MCF 10A (cell line): ENCODE measurements around the gene SLC45A1. TPM values are rescaled to one million over a fixed set of nuclear protein-coding genes. Genes with fewer than 3 reads are reported as not detected.

ENCODE experiments used
- BruUV-seq: library from RNA; stranded (reverse); fragments of 400-500 nt; replicated peaks from 2 replicates; lab custom pipeline; 2021; lab: Mats Ljungman, UMichigan
- CTCF ChIA-PET: fragments of 300-600 bp; sonication (Branson Sonifier 250); formaldehyde crosslinking; extraction: SDS; loops from one replicate; lab custom pipeline; 2021; ENCODE audit warnings: antibody characterized with exemption, inconsistent platforms; lab: Yijun Ruan, JAX
- POLR2A ChIA-PET: fragments of 300-600, 350-650 bp; sonication (Branson Sonifier 250); formaldehyde crosslinking; extraction: SDS; loops from one replicate; lab custom pipeline; 2020; ENCODE audit warnings: antibody characterized with exemption, inconsistent platforms; lab: Yijun Ruan, JAX
- DNase-seq: peaks from one replicate; pipeline ENCODE4 v3.0.0-alpha.2; 2018; ENCODE audit not compliant: unreplicated experiment
- H3K27ac Mint-ChIP-seq: one replicate; pipeline ENCODE4 v1.8.0; 2022; ENCODE audit warnings: mild to moderate bottlenecking, low read depth, mixed read lengths; ENCODE audit not compliant: unreplicated experiment
- H3K27me3 Mint-ChIP-seq: one replicate; pipeline ENCODE4 v1.8.0; 2022; ENCODE audit warnings: mixed read lengths; ENCODE audit not compliant: insufficient read depth, unreplicated experiment
- H3K36me3 Mint-ChIP-seq: one replicate; pipeline ENCODE4 v1.8.0; 2022; ENCODE audit warnings: mild to moderate bottlenecking, moderate library complexity, mixed read lengths; ENCODE audit not compliant: insufficient read depth, unreplicated experiment
- H3K4me1 Mint-ChIP-seq: one replicate; pipeline ENCODE4 v1.8.0; 2022; ENCODE audit warnings: mixed read lengths; ENCODE audit not compliant: insufficient read depth, unreplicated experiment
- H3K4me3 Mint-ChIP-seq: one replicate; pipeline ENCODE4 v1.8.0; 2022; ENCODE audit warnings: mild to moderate bottlenecking, moderate library complexity, mixed read lengths; ENCODE audit not compliant: unreplicated experiment
- H3K9me3 Mint-ChIP-seq: one replicate; pipeline ENCODE4 v1.8.0; 2022; ENCODE audit warnings: mixed read lengths; ENCODE audit not compliant: unreplicated experiment
- intact Hi-C: fragments of 100-400 bp; cut with micrococcal nuclease; formaldehyde crosslinking; loops from 2 replicates; pipeline ENCODE4 v1.14.1; 2022
- total RNA-seq: library from RNA; stranded (reverse); gene quantifications from 2 replicates; pipeline ENCODE4 v1.2.3, GENCODE V29; 2022
- TF ChIP-seq, protein P1 (sequence below): fragments of 200-600 bp; IDR thresholded peaks from one replicate; pipeline ENCODE4 v1.8.0; 2022; ENCODE audit warnings: antibody characterized with exemption, mild to moderate bottlenecking; ENCODE audit not compliant: unreplicated experiment

The SLC45A1 gene
- total RNA-seq, 1 experiment from 2014 or later, result 0.30 TPM

DNA sequence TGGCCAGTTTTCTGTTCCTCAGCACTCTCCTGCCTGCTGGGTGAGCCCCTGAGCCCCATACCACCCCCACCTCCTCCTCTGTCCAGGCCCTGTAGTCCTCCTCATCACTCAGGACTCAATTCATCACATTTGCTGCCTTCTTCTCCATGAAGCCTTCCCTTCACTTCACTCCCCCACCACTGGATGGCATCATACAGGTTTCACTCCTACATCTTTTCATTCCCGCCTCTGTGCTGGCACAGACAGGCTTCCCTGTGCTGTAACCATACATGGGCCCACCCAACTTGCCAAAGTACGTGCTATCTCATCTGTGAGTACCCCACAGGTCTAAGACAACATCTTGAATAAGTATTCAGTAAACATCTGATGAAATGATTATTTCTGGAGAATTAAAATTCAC, 56.9 kb downstream of the SLC45A1 start:
- H3K27me3 Mint-ChIP-seq, result no peaks in the 10 kb centered on the region
- H3K4me1 Mint-ChIP-seq, result peaks cover 17% of the 10 kb centered on the region
- H3K4me3 Mint-ChIP-seq, result no peak overlapping the region
- CTCF ChIA-PET, result interaction anchor here (1.4 kb wide), 1 partner anchor 12 kb away, joined by 4 read pairs; no protein-coding TSS in a partner anchor
- BruUV-seq, result no TSS peak
- intact Hi-C loops, result loop anchor here (1.0 kb wide), 1 partner anchor 351 kb away; no protein-coding TSS in a partner anchor
- peaks cover 15% of the 10 kb centered on the region for H3K36me3 Mint-ChIP-seq
- TF ChIP-seq, protein P1, sequence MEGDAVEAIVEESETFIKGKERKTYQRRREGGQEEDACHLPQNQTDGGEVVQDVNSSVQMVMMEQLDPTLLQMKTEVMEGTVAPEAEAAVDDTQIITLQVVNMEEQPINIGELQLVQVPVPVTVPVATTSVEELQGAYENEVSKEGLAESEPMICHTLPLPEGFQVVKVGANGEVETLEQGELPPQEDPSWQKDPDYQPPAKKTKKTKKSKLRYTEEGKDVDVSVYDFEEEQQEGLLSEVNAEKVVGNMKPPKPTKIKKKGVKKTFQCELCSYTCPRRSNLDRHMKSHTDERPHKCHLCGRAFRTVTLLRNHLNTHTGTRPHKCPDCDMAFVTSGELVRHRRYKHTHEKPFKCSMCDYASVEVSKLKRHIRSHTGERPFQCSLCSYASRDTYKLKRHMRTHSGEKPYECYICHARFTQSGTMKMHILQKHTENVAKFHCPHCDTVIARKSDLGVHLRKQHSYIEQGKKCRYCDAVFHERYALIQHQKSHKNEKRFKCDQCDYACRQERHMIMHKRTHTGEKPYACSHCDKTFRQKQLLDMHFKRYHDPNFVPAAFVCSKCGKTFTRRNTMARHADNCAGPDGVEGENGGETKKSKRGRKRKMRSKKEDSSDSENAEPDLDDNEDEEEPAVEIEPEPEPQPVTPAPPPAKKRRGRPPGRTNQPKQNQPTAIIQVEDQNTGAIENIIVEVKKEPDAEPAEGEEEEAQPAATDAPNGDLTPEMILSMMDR, result peak; percentile 31
- DNase-seq, result peak; percentile 61
- H3K27ac Mint-ChIP-seq, result no peak overlapping the region
- H3K9me3 Mint-ChIP-seq, result no peaks in the 10 kb centered on the region
- POLR2A ChIA-PET, result no interaction called here

DNA sequence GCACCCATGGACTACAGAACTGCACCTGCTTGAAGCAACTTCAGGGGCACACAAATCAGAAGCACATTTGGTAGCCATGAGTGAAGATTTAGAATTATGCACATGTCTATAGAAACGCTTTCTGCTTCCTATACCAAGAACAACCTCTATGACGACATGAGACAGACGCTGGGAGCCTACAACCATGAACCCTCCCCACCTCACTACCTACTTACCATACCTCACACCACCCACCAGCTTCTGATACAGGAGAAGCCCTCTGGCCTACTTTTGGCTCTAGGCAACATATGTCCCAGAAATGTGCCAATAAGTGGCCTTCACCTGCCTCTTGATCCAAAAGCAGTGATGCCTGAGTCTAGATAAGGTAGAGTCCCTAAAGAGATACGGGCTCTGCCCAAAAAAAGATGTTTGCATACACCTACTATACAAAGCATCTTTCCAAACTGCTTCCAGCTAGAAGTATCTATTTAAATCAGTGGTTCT, 58.5 kb downstream of the SLC45A1 start:
- H3K27ac Mint-ChIP-seq, result no peak overlapping the region
- CTCF ChIA-PET, result interaction anchor here (0.5 to 1.6 kb wide), 3 partner anchors 26 to 436 kb away, joined by 3 to 4 read pairs (median 4); no protein-coding TSS in a partner anchor
- peaks cover 10% of the 10 kb centered on the region for H3K36me3 Mint-ChIP-seq
- no peak overlapping the region for H3K4me3 Mint-ChIP-seq
- H3K27me3 Mint-ChIP-seq, result no peaks in the 10 kb centered on the region
- H3K4me1 Mint-ChIP-seq, result peaks cover 8% of the 10 kb centered on the region
- BruUV-seq, result no TSS peak
- TF ChIP-seq, protein P1, result no peak
- H3K9me3 Mint-ChIP-seq, result no peaks in the 10 kb centered on the region
- POLR2A ChIA-PET, result interaction anchor here (0.5 to 0.6 kb wide), 3 partner anchors 45 to 138 kb away, joined by 3 read pairs; no protein-coding TSS in a partner anchor
- no peak for DNase-seq
- intact Hi-C loops, result no loop called here

- Mint-ChIP-seq H3K4me3 (no peak overlapping the region), H3K4me1 (peaks cover 8% of the 10 kb centered on the region), H3K27me3 (no peaks in the 10 kb centered on the region), H3K9me3 (no peaks in the 10 kb centered on the region), H3K36me3 (peaks cover 10% of the 10 kb centered on the region), H3K27ac (peak overlapping the region; percentile 71)
- no TSS peak for BruUV-seq
- TF ChIP-seq, protein P1, result no peak
- ChIA-PET POLR2A (interaction anchor here (0.5 to 0.6 kb wide), 2 partner anchors 20 to 44 kb away, joined by 3 read pairs; no protein-coding TSS in a partner anchor), CTCF (interaction anchor here (0.5 to 1.5 kb wide), 2 partner anchors 194 to 485 kb away, joined by 3 to 4 read pairs; no protein-coding TSS in a partner anchor)
- intact Hi-C loops, result no loop called here
- no peak for DNase-seq
Measured at GRCh38 chr1:8377271-8377981, 59.5 kb downstream of the SLC45A1 start.

DNA sequence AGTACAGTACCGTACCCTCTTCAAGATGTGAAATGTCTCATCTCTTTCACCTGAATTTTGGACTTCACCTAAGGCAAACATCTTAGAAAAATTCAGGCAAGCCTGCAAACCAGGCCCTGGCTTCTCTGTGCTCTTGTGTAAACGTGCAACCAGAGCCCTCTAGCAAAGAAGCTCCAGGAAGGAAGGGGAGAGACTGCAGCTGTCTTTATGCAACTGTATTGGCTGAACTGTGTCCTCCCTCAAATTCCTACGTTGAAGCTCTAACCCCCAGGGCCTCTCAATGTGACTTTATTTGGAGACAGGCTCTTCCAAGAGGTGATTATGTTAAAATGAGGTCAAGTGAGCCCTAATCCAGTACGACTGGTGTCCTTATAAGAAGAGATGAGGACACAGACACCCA, 60.3 kb downstream of the SLC45A1 start:
- H3K9me3 Mint-ChIP-seq, result no peaks in the 10 kb centered on the region
- H3K4me3 Mint-ChIP-seq, result no peak overlapping the region
- POLR2A ChIA-PET, result no interaction called here
- peaks cover 13% of the 10 kb centered on the region for H3K36me3 Mint-ChIP-seq
- CTCF ChIA-PET, result interaction anchor here (0.6 to 1.5 kb wide), 2 partner anchors 193 to 733 kb away, joined by 3 to 4 read pairs; no protein-coding TSS in a partner anchor
- TF ChIP-seq, protein P1, result no peak
- no peaks in the 10 kb centered on the region for H3K27me3 Mint-ChIP-seq
- BruUV-seq, result no TSS peak
- no peak overlapping the region for H3K27ac Mint-ChIP-seq
- peaks cover 8% of the 10 kb centered on the region for H3K4me1 Mint-ChIP-seq
- no peak for DNase-seq
- intact Hi-C loops, result no loop called here
